ENCODE data around the gene RC3H2. TPM values are rescaled to one million over a fixed set of nuclear protein-coding genes. Genes with fewer than 3 reads are reported as not detected.

RC3H2 gene
- total and polyA plus RNA-seq, 2 of the 13 experiments (the other 11 are each of a cell fraction or from before 2014, with no cell fraction given), result 21.0 to 36.4 TPM

- no peak for TF ChIP-seq HMG20B (CRISPR knock-in tag; conservative IDR thresholded peaks at IDR 0.05)
- TF ChIP-seq NR1H2 (CRISPR knock-in tag; IDR thresholded peaks at IDR 0.05; ENCODE audit: borderline replicate concordance, low read depth), result no peak
- TF ChIP-seq KDM5B (CRISPR knock-in tag; IDR thresholded peaks at IDR 0.05; ENCODE audit: borderline replicate concordance), result peak; percentile 90; the same call in 1 of the 2 replicates
- no peak for TF ChIP-seq ZNF773 (CRISPR knock-in tag; IDR thresholded peaks at IDR 0.05; ENCODE audit: borderline replicate concordance)
- TF ChIP-seq ZNF235 (CRISPR knock-in tag; IDR thresholded peaks at IDR 0.05; ENCODE audit: borderline replicate concordance), result peak; percentile 74; the same call in 1 of the 2 replicates
- no peak for TF ChIP-seq HOXA5 (CRISPR knock-in tag; IDR thresholded peaks at IDR 0.05)
- no peak for TF ChIP-seq MAFG (CRISPR knock-in tag; IDR thresholded peaks at IDR 0.05)
- no peak for TF ChIP-seq NFIB (CRISPR knock-in tag; IDR thresholded peaks at IDR 0.05; ENCODE audit: borderline replicate concordance)
- no peak for TF ChIP-seq ZNF75D (CRISPR knock-in tag; IDR thresholded peaks at IDR 0.05; ENCODE audit: borderline replicate concordance)
- peak; percentile 69; the same call in 1 of the 2 replicates for TF ChIP-seq ZNF639 (CRISPR knock-in tag; conservative IDR thresholded peaks at IDR 0.05)
- TF ChIP-seq ZFP36L1 (CRISPR knock-in tag; IDR thresholded peaks at IDR 0.05), result no peak
- 0 out of 2 replicates have a peak, but pooled peaks have one; percentile 21 for TF ChIP-seq ZNF205 (CRISPR knock-in tag; IDR thresholded peaks at IDR 0.05)
- TF ChIP-seq ZBTB33 (CRISPR knock-in tag; IDR thresholded peaks at IDR 0.05), result no peak
- TF ChIP-seq ZNF282 (IDR thresholded peaks at IDR 0.05; ENCODE audit: partially characterized antibody), result no peak
- TF ChIP-seq ZNF350 (CRISPR knock-in tag; IDR thresholded peaks at IDR 0.05; ENCODE audit: borderline replicate concordance, low read depth), result no peak
- no peak for TF ChIP-seq ZMYM2 (CRISPR knock-in tag; IDR thresholded peaks at IDR 0.05)
- TF ChIP-seq GATA4 (IDR thresholded peaks at IDR 0.05; ENCODE audit: borderline replicate concordance, low read depth), result peak; percentile 66; the same call in 1 of the 2 replicates
- TF ChIP-seq ZNF143 (CRISPR knock-in tag; IDR thresholded peaks at IDR 0.05), result peak; percentile 95
- TF ChIP-seq THAP11 (CRISPR knock-in tag; IDR thresholded peaks at IDR 0.05), result peak; percentile 92
- no peak for TF ChIP-seq RFX5 (IDR thresholded peaks at IDR 0.05; ENCODE audit: low read depth, low read length)
- TF ChIP-seq PATZ1 (CRISPR knock-in tag; IDR thresholded peaks at IDR 0.05), result peak; percentile 77
- TF ChIP-seq ZNF670 (CRISPR knock-in tag; IDR thresholded peaks at IDR 0.05; ENCODE audit: borderline replicate concordance), result peak; percentile 35; the same call in 1 of the 2 replicates
- no peak for TF ChIP-seq TCF7L2 (IDR thresholded peaks at IDR 0.05; ENCODE audit: low read depth, low read length)
- TF ChIP-seq ZNF7 (CRISPR knock-in tag; IDR thresholded peaks at IDR 0.05), result no peak
- no peak for TF ChIP-seq KLF15 (CRISPR knock-in tag; IDR thresholded peaks at IDR 0.05; ENCODE audit: borderline replicate concordance)
- no peak for TF ChIP-seq ZNF678 (CRISPR knock-in tag; IDR thresholded peaks at IDR 0.05)
Observed at GRCh38 chr9:122904823-122905710, at the start of gene RC3H2 (continued).
